ENCODE data around the gene MFAP3. TPM values are rescaled to one million over a fixed set of nuclear protein-coding genes. Genes with fewer than 3 reads are reported as not detected.

The MFAP3 gene
- total RNA-seq, 2 experiments from 2014 or later = 23.5 to 25.5 TPM

GRCh38 chr5:154101184-154101583 lies 62.4 kb downstream of the MFAP3 start:
- DNase-seq = no peak
- Mint-ChIP-seq H3K27ac (no peak overlapping the region), H3K4me1 (no peaks in the 10 kb centered on the region), H3K9me3 (no peaks in the 10 kb centered on the region), H3K27me3 (peaks cover 1% of the 10 kb centered on the region), H3K4me3 (no peak overlapping the region), H3K36me3 (ENCODE audit: low read depth) (no peaks in the 10 kb centered on the region)
- CTCF ChIA-PET = no interaction called here
- POLR2A ChIA-PET = no interaction called here

GRCh38 chr5:154103233-154103632 lies 64.5 kb downstream of the MFAP3 start:
- Mint-ChIP-seq H3K4me1 (no peaks in the 10 kb centered on the region), H3K9me3 (no peaks in the 10 kb centered on the region), H3K27me3 (no peaks in the 10 kb centered on the region), H3K36me3 (ENCODE audit: low read depth) (no peaks in the 10 kb centered on the region), H3K27ac (no peak overlapping the region), H3K4me3 (no peak overlapping the region)
- ChIA-PET POLR2A (no interaction called here), CTCF (no interaction called here)
- DNase-seq = no peak

Other genes starting within 250 kb of the MFAP3 start
- gene FAM114A2, start 57 bp upstream of the MFAP3 start, total RNA-seq = 10 to 100 TPM; 27.0 to 28.5 TPM
- 10 to 100 TPM; 38.6 to 40.4 TPM for gene GALNT10, start 151.8 kb downstream of the MFAP3 start, total RNA-seq